HEK293 (cell line): ENCODE measurements around the gene SEC16A.

Source experiments
- OVOL3 ChIP-seq: fragments of 450-650 bp; formaldehyde crosslinking; IDR thresholded peaks from 2 replicates; pipeline ENCODE4 v1.5.1; 2016; ENCODE audit warnings: missing biosample characterization, missing genetic modification characterization
- SETDB1 ChIP-seq: IDR thresholded peaks from one replicate; pipeline ENCODE4 v1.6.1; 2017; ENCODE audit warnings: mild to moderate bottlenecking, low read length, moderate library complexity, mixed read lengths; ENCODE audit not compliant: insufficient read length
- ZNF416 ChIP-seq: fragments of 450-650 bp; formaldehyde crosslinking; IDR thresholded peaks from 2 replicates; pipeline ENCODE4 v1.5.1; 2016; ENCODE audit warnings: missing biosample characterization, missing genetic modification characterization
- TF ChIP-seq, protein P1 (sequence below): fragments of 450-650 bp; formaldehyde crosslinking; IDR thresholded peaks from 2 replicates; pipeline ENCODE4 v1.5.1; 2016; ENCODE audit warnings: missing biosample characterization, missing genetic modification characterization

DNA sequence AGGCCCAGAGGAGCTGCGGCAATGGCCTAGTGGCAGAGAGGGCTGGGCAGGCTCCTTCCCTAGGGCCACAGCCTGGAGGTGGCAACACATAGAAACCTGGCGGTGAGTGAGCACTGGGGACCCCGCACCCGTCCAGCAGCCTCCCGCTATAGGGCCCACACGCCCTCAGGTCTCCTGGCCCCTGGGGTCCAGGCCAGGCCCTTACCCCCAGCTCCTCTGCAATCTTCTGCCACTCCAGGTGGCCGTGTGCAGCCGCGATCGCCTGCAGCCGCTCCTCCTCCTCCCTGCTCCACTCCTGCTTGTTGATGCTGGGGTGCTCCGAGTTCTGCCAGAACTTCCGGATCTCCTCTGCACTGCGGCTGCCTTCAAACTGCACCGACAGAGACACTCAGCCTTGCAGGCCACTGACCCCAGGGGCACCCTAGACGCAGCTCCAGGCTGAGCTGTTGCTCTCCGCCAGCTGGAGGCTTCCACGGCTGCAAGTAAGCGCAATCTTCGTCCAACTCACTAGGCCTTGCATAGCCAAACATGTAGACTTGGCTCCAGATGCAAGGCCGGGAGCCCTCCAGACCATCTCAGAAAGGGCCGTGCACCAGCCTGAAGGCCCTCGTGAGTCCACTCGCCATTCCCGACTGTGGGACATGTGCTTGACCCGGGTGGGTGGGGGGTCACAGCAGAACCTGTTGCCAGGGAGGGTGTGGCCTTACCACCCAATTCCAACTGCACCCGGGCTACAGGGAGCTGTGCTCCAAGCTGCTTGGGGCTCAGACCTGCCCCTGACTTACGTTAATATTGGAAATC, 90.9 kb downstream of the SEC16A start:
- TF ChIP-seq, protein P1, sequence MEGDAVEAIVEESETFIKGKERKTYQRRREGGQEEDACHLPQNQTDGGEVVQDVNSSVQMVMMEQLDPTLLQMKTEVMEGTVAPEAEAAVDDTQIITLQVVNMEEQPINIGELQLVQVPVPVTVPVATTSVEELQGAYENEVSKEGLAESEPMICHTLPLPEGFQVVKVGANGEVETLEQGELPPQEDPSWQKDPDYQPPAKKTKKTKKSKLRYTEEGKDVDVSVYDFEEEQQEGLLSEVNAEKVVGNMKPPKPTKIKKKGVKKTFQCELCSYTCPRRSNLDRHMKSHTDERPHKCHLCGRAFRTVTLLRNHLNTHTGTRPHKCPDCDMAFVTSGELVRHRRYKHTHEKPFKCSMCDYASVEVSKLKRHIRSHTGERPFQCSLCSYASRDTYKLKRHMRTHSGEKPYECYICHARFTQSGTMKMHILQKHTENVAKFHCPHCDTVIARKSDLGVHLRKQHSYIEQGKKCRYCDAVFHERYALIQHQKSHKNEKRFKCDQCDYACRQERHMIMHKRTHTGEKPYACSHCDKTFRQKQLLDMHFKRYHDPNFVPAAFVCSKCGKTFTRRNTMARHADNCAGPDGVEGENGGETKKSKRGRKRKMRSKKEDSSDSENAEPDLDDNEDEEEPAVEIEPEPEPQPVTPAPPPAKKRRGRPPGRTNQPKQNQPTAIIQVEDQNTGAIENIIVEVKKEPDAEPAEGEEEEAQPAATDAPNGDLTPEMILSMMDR (tag by site-specific recombination) = no peak
- TF ChIP-seq ZNF416 (tag by site-specific recombination) = no peak
- no peak for TF ChIP-seq OVOL3 (tag by site-specific recombination)
- no peak for TF ChIP-seq SETDB1
